H1 (cell line): ENCODE measurements around the gene NEDD4. TPM values are rescaled to one million over a fixed set of nuclear protein-coding genes. Genes with fewer than 3 reads are reported as not detected.

Experiments used
- CTCF ChIA-PET: fragments of 300-600 bp; sonication (Branson Sonifier 250); formaldehyde crosslinking; loops from one replicate; lab custom pipeline; 2021; ENCODE audit not compliant: partially characterized antibody; lab: Charles Lee
- POLR2A ChIA-PET: fragments of 300-600 bp; sonication (Branson Sonifier 250); formaldehyde crosslinking; loops from one replicate; lab custom pipeline; 2021; ENCODE audit warnings: inconsistent platforms; ENCODE audit not compliant: partially characterized antibody; lab: Charles Lee
- DNase-seq, 2 experiments: peaks; one replicate each; pipeline versions ENCODE4 v3.0.0 to v3.0.0-alpha.2; 2010 to 2022; ENCODE audit warnings: low spot score in 2 of 2, low read depth in 1 of 2, mixed read lengths in 1 of 2
- FAIRE-seq: peaks from 2 replicates; lab custom pipeline; 2011; peaks lifted over from hg19 to GRCh38; lab: Jason Lieb, UNC
- H2AFZ ChIP-seq: 2 replicates; pipeline ENCODE4 v1.8.1; 2012; ENCODE audit warnings: low read length, inconsistent platforms
- H2AK5ac ChIP-seq: 2 replicates; pipeline ENCODE4 v1.6.1; 2013; ENCODE audit warnings: low read depth, low read length
- H2BK120ac ChIP-seq: replicated peaks from 2 replicates; pipeline ENCODE3; 2013; ENCODE audit warnings: low read depth, low read length, inconsistent platforms
- H2BK12ac ChIP-seq: 2 replicates; pipeline ENCODE4 v1.6.1; 2013; ENCODE audit warnings: low read depth, low read length
- H2BK15ac ChIP-seq: 2 replicates; pipeline ENCODE4 v1.6.1; 2013; ENCODE audit warnings: low read length
- H2BK20ac ChIP-seq: 2 replicates; pipeline ENCODE4 v1.6.1; 2013; ENCODE audit warnings: low read length
- H2BK5ac ChIP-seq: 2 replicates; pipeline ENCODE4 v1.6.1; 2013; ENCODE audit warnings: low read depth, low read length
- H3K14ac ChIP-seq: 2 replicates; pipeline ENCODE4 v1.6.1; 2013; ENCODE audit warnings: inconsistent platforms; ENCODE audit not compliant: insufficient read length
- H3K18ac ChIP-seq: 2 replicates; pipeline ENCODE4 v1.6.1; 2013; ENCODE audit warnings: low read length; ENCODE audit errors: extremely low read depth
- H3K23ac ChIP-seq: 2 replicates; pipeline ENCODE4 v1.6.1; 2013; ENCODE audit warnings: inconsistent platforms; ENCODE audit not compliant: insufficient read length
- H3K23me2 ChIP-seq: 2 replicates; pipeline ENCODE4 v1.6.1; 2013; ENCODE audit warnings: low read depth, low read length
- H3K27ac ChIP-seq: 2 replicates; pipeline ENCODE4 v1.6.1; 2011; ENCODE audit warnings: low read depth, low read length, inconsistent platforms
- H3K27me3 ChIP-seq, 4 experiments: replicated peaks in 1 of 4; 1 replicate in 1 of 4; 2 replicates in 3 of 4; pipeline versions ENCODE4 v1.6.1 to v1.8.1; 2011 to 2013; ENCODE audit warnings: low read length in 3 of 4, mild to moderate bottlenecking in 3 of 4, inconsistent platforms in 2 of 4, mixed read lengths in 2 of 4, moderate library complexity in 1 of 4; ENCODE audit not compliant: control insufficient read depth in 3 of 4, insufficient read depth in 3 of 4; ENCODE audit errors: extremely low read depth in 1 of 4
- H3K36me3 ChIP-seq, 4 experiments: 2 replicates each; pipeline versions ENCODE4 v1.6.1 to v1.8.1; 2011 to 2013; ENCODE audit warnings: mild to moderate bottlenecking in 4 of 4, low read length in 3 of 4, moderate library complexity in 2 of 4, control low read depth in 1 of 4, inconsistent platforms in 1 of 4; ENCODE audit not compliant: insufficient read depth in 4 of 4, control insufficient read depth in 2 of 4
- H3K4ac ChIP-seq: replicated peaks from 2 replicates; pipeline ENCODE3; 2013; ENCODE audit warnings: low read length, low read depth, mixed read lengths, inconsistent platforms; ENCODE audit not compliant: insufficient read length
- H3K4me1 ChIP-seq, 4 experiments: replicated peaks in 1 of 4; 1 replicate in 1 of 4; 2 replicates in 3 of 4; pipeline versions ENCODE4 v1.6.1 to v1.8.1; 2011 to 2013; ENCODE audit warnings: low read length in 3 of 4, inconsistent platforms in 2 of 4, mixed read lengths in 1 of 4; ENCODE audit not compliant: insufficient read depth in 4 of 4, control insufficient read depth in 3 of 4
- H3K4me2 ChIP-seq, 2 experiments: 2 replicates each; pipeline versions ENCODE4 v1.6.1 to v1.8.1; 2011 to 2013; ENCODE audit warnings: low read depth in 2 of 2, low read length in 2 of 2, control low read depth in 1 of 2, inconsistent platforms in 1 of 2, mild to moderate bottlenecking in 1 of 2; ENCODE audit not compliant: insufficient read depth in 1 of 2
- H3K4me3 ChIP-seq, 4 experiments: fragments of 200-600, 300-600 bp in 1 of 4; sonication (generic), shearing (Covaris generic), sonication (Bioruptor Twin) in 1 of 4; 2 replicates each; pipeline versions ENCODE4 v1.5.1 to v1.8.1; 2011 to 2016; ENCODE audit warnings: low read length in 4 of 4, low read depth in 3 of 4, control low read depth in 2 of 4, inconsistent platforms in 2 of 4, mild to moderate bottlenecking in 2 of 4, mixed read lengths in 1 of 4, moderate library complexity in 1 of 4; ENCODE audit not compliant: insufficient read depth in 2 of 4; ENCODE audit errors: extremely low read depth in 1 of 4
- H3K56ac ChIP-seq: replicated peaks from 2 replicates; pipeline ENCODE3; 2013; ENCODE audit warnings: low read depth, mild to moderate bottlenecking, mixed read lengths, low read length, inconsistent platforms; ENCODE audit not compliant: insufficient read length
- H3K79me1 ChIP-seq: 2 replicates; pipeline ENCODE4 v1.6.1; 2013; ENCODE audit warnings: low read depth, low read length, control low read depth
- H3K79me2 ChIP-seq, 2 experiments: 2 replicates each; pipeline versions ENCODE4 v1.6.1 to v1.8.1; 2012 to 2013; ENCODE audit warnings: low read length in 2 of 2, mild to moderate bottlenecking in 2 of 2, inconsistent platforms in 1 of 2; ENCODE audit not compliant: insufficient read depth in 2 of 2, control insufficient read depth in 1 of 2
- H3K9ac ChIP-seq, 4 experiments: replicated peaks in 1 of 4; 1 replicate in 1 of 4; 2 replicates in 3 of 4; pipeline versions ENCODE4 v1.6.1 to v1.8.1; 2011 to 2013; ENCODE audit warnings: low read depth in 3 of 4, low read length in 3 of 4, control low read depth in 2 of 4, mild to moderate bottlenecking in 2 of 4, moderate library complexity in 2 of 4, inconsistent platforms in 1 of 4; ENCODE audit errors: extremely low read depth in 1 of 4
- H3K9me3 ChIP-seq, 2 experiments: 2 replicates each; pipeline versions ENCODE4 v1.6.1 to v1.8.1; 2012 to 2013; ENCODE audit warnings: mild to moderate bottlenecking in 2 of 2, moderate library complexity in 2 of 2, control low read depth in 1 of 2, inconsistent platforms in 1 of 2, low read depth in 1 of 2, low read length in 1 of 2, mixed read lengths in 1 of 2; ENCODE audit not compliant: insufficient read depth in 2 of 2
- H4K20me1 ChIP-seq, 2 experiments: replicated peaks in 1 of 2; 2 replicates each; pipeline versions ENCODE3 to v1.8.1; 2011 to 2013; ENCODE audit warnings: inconsistent platforms in 2 of 2, low read length in 2 of 2, mild to moderate bottlenecking in 1 of 2; ENCODE audit not compliant: insufficient read depth in 2 of 2, control insufficient read depth in 1 of 2
- H4K5ac ChIP-seq: 2 replicates; pipeline ENCODE4 v1.6.1; 2013; ENCODE audit warnings: low read length, low read depth, mixed read lengths, inconsistent platforms; ENCODE audit not compliant: insufficient read length
- H4K8ac ChIP-seq: 2 replicates; pipeline ENCODE4 v1.8.0; 2013; ENCODE audit warnings: mild to moderate bottlenecking, moderate library complexity, low read length, inconsistent platforms; ENCODE audit not compliant: insufficient read depth; ENCODE audit errors: extremely low read depth
- H4K91ac ChIP-seq: replicated peaks from 2 replicates; pipeline ENCODE3; 2013; ENCODE audit warnings: low read length, mixed read lengths, inconsistent platforms; ENCODE audit not compliant: insufficient read length
- BCL11A ChIP-seq, 2 experiments: IDR thresholded peaks; one replicate each; pipeline ENCODE4 v1.6.1; 2011; ENCODE audit warnings: low read depth in 2 of 2, low read length in 2 of 2, mild to moderate bottlenecking in 2 of 2
- CBX5 ChIP-seq: fragments of 300-800, 300-1000 bp; sonication (generic); IDR thresholded peaks from 2 replicates; pipeline ENCODE4 v1.7.1; 2016; ENCODE audit warnings: antibody characterized with exemption, low read length, low read depth
- CBX8 ChIP-seq: fragments of 300-800, 300-1000 bp; sonication (generic); IDR thresholded peaks from 2 replicates; pipeline ENCODE4 v1.7.1; 2016; ENCODE audit warnings: low read depth, low read length, borderline replicate concordance
- EGR1 ChIP-seq: IDR thresholded peaks from 2 replicates; pipeline ENCODE4 v1.6.1; 2011; ENCODE audit warnings: low read depth, low read length, borderline replicate concordance
- FOSL1 ChIP-seq: IDR thresholded peaks from 2 replicates; pipeline ENCODE4 v1.6.1; 2011; ENCODE audit warnings: mild to moderate bottlenecking, low read depth, low read length, moderate library complexity; ENCODE audit not compliant: insufficient read depth
- GTF2F1 ChIP-seq: IDR thresholded peaks from 2 replicates; pipeline ENCODE4 v1.6.1; 2012; ENCODE audit warnings: low read depth, low read length, improper control_type of control experiment, borderline replicate concordance
- JUND ChIP-seq: IDR thresholded peaks from 2 replicates; pipeline ENCODE4 v1.6.1; 2011; ENCODE audit warnings: mild to moderate bottlenecking, improper control_type of control experiment, low read length
- KDM1A ChIP-seq: fragments of 200-600, 300-600 bp; sonication (generic); IDR thresholded peaks from 2 replicates; pipeline ENCODE4 v1.7.1; 2016; ENCODE audit warnings: mild to moderate bottlenecking, low read length, borderline replicate concordance
- MAFK ChIP-seq: IDR thresholded peaks from 2 replicates; pipeline ENCODE4 v1.6.1; 2012; ENCODE audit warnings: low read depth, mild to moderate bottlenecking, improper control_type of control experiment, low read length
- MAX ChIP-seq: IDR thresholded peaks from 2 replicates; pipeline ENCODE4 v1.6.1; 2012; ENCODE audit warnings: inconsistent platforms
- RBBP5 ChIP-seq: IDR thresholded peaks from 2 replicates; pipeline ENCODE4 v1.7.1; 2012; ENCODE audit warnings: low read depth, mild to moderate bottlenecking, inconsistent platforms, low read length, moderate library complexity, borderline replicate concordance
- RNF2 ChIP-seq: fragments of 200-900, 300-1000 bp; sonication (generic); IDR thresholded peaks from 2 replicates; pipeline ENCODE4 v1.7.1; 2016; ENCODE audit warnings: borderline replicate concordance, low read depth, mild to moderate bottlenecking, antibody characterized with exemption, low read length; ENCODE audit not compliant: poor library complexity, severe bottlenecking; ENCODE audit errors: missing control alignments
- SP4 ChIP-seq: IDR thresholded peaks from 2 replicates; pipeline ENCODE4 v1.6.1; 2012; ENCODE audit warnings: low read length, inconsistent platforms
- SRF ChIP-seq: IDR thresholded peaks from 2 replicates; pipeline ENCODE4 v1.6.1; 2011; ENCODE audit warnings: mild to moderate bottlenecking, low read depth, low read length, moderate library complexity
- TBP ChIP-seq: IDR thresholded peaks from 2 replicates; pipeline ENCODE4 v1.6.1; 2011; ENCODE audit warnings: low read depth, low read length, improper control_type of control experiment
- TCF12 ChIP-seq: IDR thresholded peaks from 2 replicates; pipeline ENCODE4 v1.6.1; 2011; ENCODE audit warnings: low read depth, mild to moderate bottlenecking, low read length
- TEAD4 ChIP-seq: IDR thresholded peaks from 2 replicates; pipeline ENCODE4 v1.6.1; 2012; ENCODE audit warnings: low read depth, low read length, inconsistent platforms, mixed read lengths
- polyA plus RNA-seq, 7 experiments: library from polyadenylated mRNA; depleted of rRNA in 3 of 7; stranded (reverse) in 5 of 7; unstranded in 2 of 7; fragments of >200 nt in 5 of 7; fragments of 200-250 nt in 2 of 7; gene quantifications; 1 replicate in 5 of 7; 2 replicates in 1 of 7; 4 replicates in 1 of 7; pipeline versions ENCODE4 v1.2.1 to v1.2.3, GENCODE V29; 2011 to 2013; ENCODE audit warnings: missing spikeins in 2 of 7, mixed read lengths in 2 of 7
- total RNA-seq: library from RNA; stranded (reverse); fragmentation: NEBNext Ultra II Directional; extraction: Animal tissue kit (Norgen Biotek cat#: 25700); gene quantifications from 2 replicates; pipeline ENCODE4 v1.2.1, GENCODE V29; 2021

The NEDD4 gene
- total and polyA plus RNA-seq, 2 of the 8 experiments (the other 6 are each of a cell fraction or from before 2014, with no cell fraction given), result 0.95 to 3.9 TPM

GRCh38 chr15:55863911-55864310, 129.5 kb downstream of the NEDD4 start:
- no peak for DNase-seq
- Histone ChIP-seq H3K56ac (no peak overlapping the region), H3K4ac (no peak overlapping the region), H3K36me3 (no peaks in the 10 kb centered on the region), H4K8ac (no peak overlapping the region), H3K79me2 (no peaks in the 10 kb centered on the region), H2BK12ac (no peak overlapping the region), H3K27me3 (no peaks in the 10 kb centered on the region), H2BK20ac (no peak overlapping the region), H4K91ac (no peak overlapping the region), H3K9me3 (no peaks in the 10 kb centered on the region), H3K4me3 (no peak overlapping the region), H2BK15ac (no peak overlapping the region), H4K5ac (no peak overlapping the region), H3K4me2 (no peak overlapping the region), H3K79me1 (no peaks in the 10 kb centered on the region), H3K4me1 (no peaks in the 10 kb centered on the region), H3K23me2 (no peaks in the 10 kb centered on the region), H2AFZ (no peak overlapping the region), H3K23ac (no peak overlapping the region), H2AK5ac (no peak overlapping the region), H2BK120ac (no peak overlapping the region), H3K18ac (no peak overlapping the region), H3K9ac (no peak overlapping the region), H2BK5ac (no peak overlapping the region), H4K20me1 (no peaks in the 10 kb centered on the region), H3K14ac (no peak overlapping the region), H3K27ac (no peak overlapping the region)
- ChIA-PET CTCF (no interaction called here), POLR2A (no interaction called here)
- TF ChIP-seq SP4, result no peak
- no peak for TF ChIP-seq CBX5
- TF ChIP-seq FOSL1, result no peak
- no peak for TF ChIP-seq BCL11A (IDR thresholded peaks at IDR 0.05; ENCODE audit: low read depth in 2 of 2, low read length in 2 of 2)
- TF ChIP-seq SRF, result no peak
- TF ChIP-seq KDM1A, result no peak
- TF ChIP-seq JUND, result no peak
- no peak for TF ChIP-seq MAX
- TF ChIP-seq GTF2F1, result no peak
- no peak for TF ChIP-seq CBX8
- TF ChIP-seq TBP, result no peak
- no peak for TF ChIP-seq TCF12
- no peak for TF ChIP-seq RBBP5
- TF ChIP-seq MAFK, result no peak
- TF ChIP-seq EGR1, result no peak
- no peak for TF ChIP-seq RNF2
- TF ChIP-seq TEAD4, result no peak
- no peak for FAIRE-seq
